ENCODE results near the gene CASTOR2. TPM values are rescaled to one million over a fixed set of nuclear protein-coding genes. Genes with fewer than 3 reads are reported as not detected.
"Not testable (repeated sequence)": the region's sequence is repeated elsewhere in the genome, so short reads cannot be mapped to it uniquely, and the experiment has no call there.

Gene CASTOR2
- total RNA-seq, 1 experiment from 2014 or later: 26.5 TPM

DNA sequence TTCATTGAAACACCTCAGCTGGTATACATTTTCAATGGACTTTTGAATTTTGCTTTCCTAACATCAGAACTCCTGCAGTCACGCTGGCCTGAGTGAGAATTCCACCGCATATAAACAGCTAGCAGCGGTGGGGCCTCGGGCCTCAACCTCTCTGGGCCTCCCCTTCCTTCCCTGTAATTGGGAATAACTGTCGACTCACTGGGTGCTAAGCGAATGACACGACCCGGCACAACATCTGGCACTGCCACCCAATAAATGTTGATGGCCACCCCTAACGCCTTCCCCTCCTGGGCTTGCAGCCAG lies 108.4 kb downstream of the CASTOR2 start:
- peak overlapping the region; percentile 95 for H3K9ac ChIP-seq (ENCODE audit: extremely low read depth, insufficient read length, low read length)
- H3K27ac ChIP-seq (ENCODE audit: insufficient read length, low read depth, low read length): no peak overlapping the region
- H3K4me2 ChIP-seq (ENCODE audit: insufficient read depth, insufficient read length, low read length): peak overlapping the region; percentile 95
- Mint-ChIP-seq H3K4me3 (peak overlapping the region; percentile 98 to 100), H3K27me3 (ENCODE audit: low read depth) (no peaks in the 10 kb centered on the region; the same call in 1 of the 2 replicates), H3K4me1 (peaks cover 5 to 11% of the 10 kb centered on the region in 2 experiments; a peak in 2 of 4 replicates), H3K9me3 (no peaks in the 10 kb centered on the region; a peak in 1 of 5 replicates), H3K27ac (peak overlapping the region; percentile 97 to 100 (median 99)), H3K36me3 (ENCODE audit: insufficient read depth in 1 of 3, low read depth in 3 of 3) (peaks cover 15 to 34% (median 30%) of the 10 kb centered on the region in 3 experiments; a peak in 6 of 7 replicates)
- peaks cover 5% of the 10 kb centered on the region for H3K23me2 ChIP-seq (ENCODE audit: insufficient read length, low read depth, low read length, poor library complexity, severe bottlenecking)
- peak overlapping the region; percentile 86 for H4K91ac ChIP-seq (ENCODE audit: insufficient read length, low read depth, low read length)
- H2AK5ac ChIP-seq (ENCODE audit: insufficient read length, low read length): no peak overlapping the region
- peaks cover 3% of the 10 kb centered on the region; the same call in 1 of the 2 replicates for H3K79me2 ChIP-seq (ENCODE audit: insufficient read depth, low read length)
- H3K4me1 ChIP-seq (ENCODE audit: insufficient read depth, low read length): no peaks in the 10 kb centered on the region
- peak overlapping the region; percentile 90 for H4K5ac ChIP-seq (ENCODE audit: insufficient read length, low read depth, low read length)
- no peak for TF ChIP-seq CTCF (conservative IDR thresholded peaks at IDR 0.05)
- H3K23ac ChIP-seq (ENCODE audit: insufficient read length, low read depth, low read length): no peak overlapping the region
- H3K79me1 ChIP-seq (ENCODE audit: insufficient read depth, low read depth, low read length, poor library complexity, severe bottlenecking): no peaks in the 10 kb centered on the region
- 0 out of 2 replicates have a peak overlapping the region, but pooled peaks have one; percentile 40 for H3K4ac ChIP-seq (ENCODE audit: low read depth, low read length)
- H3K14ac ChIP-seq (ENCODE audit: insufficient read depth, low read length): peak overlapping the region; percentile 72
- no peak overlapping the region for H2BK120ac ChIP-seq (ENCODE audit: low read depth, low read length, poor library complexity, severe bottlenecking)
- no peak overlapping the region for H4K8ac ChIP-seq (replicated peaks; ENCODE audit: insufficient read length, low read depth, low read length)
- H3T11ph ChIP-seq (ENCODE audit: low read length): no peak overlapping the region
- DNase-seq: no peak
- no peaks in the 10 kb centered on the region for H4K20me1 ChIP-seq (ENCODE audit: control insufficient read depth, insufficient read depth, insufficient read length)
- no CpG with 5 or more reads among the region's 9 CpGs for WGBS (ENCODE audit: extremely low coverage, insufficient read length, low lambda C conversion rate)
- no peak overlapping the region for H3K56ac ChIP-seq (ENCODE audit: insufficient read length, low read depth, low read length)
- no peaks in the 10 kb centered on the region for H3K27me3 ChIP-seq (ENCODE audit: insufficient read depth, low read length)
- H3K18ac ChIP-seq (ENCODE audit: insufficient read length, low read depth, low read length): peak overlapping the region; percentile 93
- no peak overlapping the region for H2BK15ac ChIP-seq (ENCODE audit: low read depth, low read length)
- H2BK12ac ChIP-seq (ENCODE audit: insufficient read length, low read depth, low read length): no peak overlapping the region
- peak overlapping the region; percentile 18 for H2AFZ ChIP-seq (ENCODE audit: low read length)
- no peak overlapping the region for H2BK20ac ChIP-seq (ENCODE audit: low read depth, low read length, poor library complexity, severe bottlenecking)
- H3K9me3 ChIP-seq (ENCODE audit: control insufficient read depth, low read depth, low read length): no peaks in the 10 kb centered on the region
- peak overlapping the region; percentile 65 for H2BK5ac ChIP-seq (ENCODE audit: insufficient read length, low read length)

- not testable (repeated sequence) for H2BK12ac ChIP-seq (ENCODE audit: insufficient read length, low read depth, low read length); H3K9ac ChIP-seq (ENCODE audit: extremely low read depth, insufficient read length, low read length); H3K23me2 ChIP-seq (ENCODE audit: insufficient read length, low read depth, low read length, poor library complexity, severe bottlenecking); H3K27me3 Mint-ChIP-seq (ENCODE audit: low read depth); H2AK5ac ChIP-seq (ENCODE audit: insufficient read length, low read length); H3K27ac ChIP-seq (ENCODE audit: insufficient read length, low read depth, low read length); H3K14ac ChIP-seq (ENCODE audit: insufficient read depth, low read length); H3K56ac ChIP-seq (ENCODE audit: insufficient read length, low read depth, low read length); H3K18ac ChIP-seq (ENCODE audit: insufficient read length, low read depth, low read length); H4K8ac ChIP-seq (replicated peaks; ENCODE audit: insufficient read length, low read depth, low read length); H2AFZ ChIP-seq (ENCODE audit: low read length); H2BK5ac ChIP-seq (ENCODE audit: insufficient read length, low read length); H2BK120ac ChIP-seq (ENCODE audit: low read depth, low read length, poor library complexity, severe bottlenecking); H3K4me1 ChIP-seq (ENCODE audit: insufficient read depth, low read length); H3K4ac ChIP-seq (ENCODE audit: low read depth, low read length); H4K91ac ChIP-seq (ENCODE audit: insufficient read length, low read depth, low read length); H3K23ac ChIP-seq (ENCODE audit: insufficient read length, low read depth, low read length); H2BK15ac ChIP-seq (ENCODE audit: low read depth, low read length); H4K20me1 ChIP-seq (ENCODE audit: control insufficient read depth, insufficient read depth, insufficient read length); H3K9me3 ChIP-seq (ENCODE audit: control insufficient read depth, low read depth, low read length); H3K79me2 ChIP-seq (ENCODE audit: insufficient read depth, low read length); H3K27me3 ChIP-seq (ENCODE audit: insufficient read depth, low read length); H3K9me3 Mint-ChIP-seq; H2BK20ac ChIP-seq (ENCODE audit: low read depth, low read length, poor library complexity, severe bottlenecking); H3T11ph ChIP-seq (ENCODE audit: low read length); H3K27ac Mint-ChIP-seq; DNase-seq; H4K5ac ChIP-seq (ENCODE audit: insufficient read length, low read depth, low read length); H3K79me1 ChIP-seq (ENCODE audit: insufficient read depth, low read depth, low read length, poor library complexity, severe bottlenecking)
- Mint-ChIP-seq H3K4me3 (peak overlapping the region; percentile 98 to 100), H3K4me1 (peaks cover 5 to 11% of the 10 kb centered on the region in 2 experiments; a peak in 2 of 4 replicates), H3K36me3 (ENCODE audit: insufficient read depth in 1 of 3, low read depth in 3 of 3) (peaks cover 10 to 25% (median 20%) of the 10 kb centered on the region in 3 experiments; a peak in 6 of 7 replicates)
- H3K4me2 ChIP-seq (ENCODE audit: insufficient read depth, insufficient read length, low read length): peak overlapping the region; percentile 95
- WGBS (ENCODE audit: extremely low coverage, insufficient read length, low lambda C conversion rate): no CpG with 5 or more reads among the region's 8 CpGs
Measured at GRCh38 chr7:75074262-75074641, 109.7 kb downstream of the CASTOR2 start.

All from H9 (cell line).